LNCaP clone FGC (cell line): ENCODE measurements around the gene CASP8AP2.
A peak's percentile ranks its signal among the peaks of the same experiment; 100 is the strongest.
"Not testable (repeated sequence)": the region's sequence is repeated elsewhere in the genome, so short reads cannot be mapped to it uniquely, and the experiment has no call there.

Experiments used
- DNase-seq: peaks from one replicate; pipeline ENCODE4 v3.0.0-alpha.2; 2011; ENCODE audit warnings: low read depth
- H3K4me3 ChIP-seq: 2 replicates; pipeline ENCODE4 v1.5.1; 2011; ENCODE audit warnings: mild to moderate bottlenecking, low read depth, low read length, control low read depth
- TF ChIP-seq, protein P1 (sequence below): IDR thresholded peaks from 2 replicates; pipeline ENCODE4 v1.5.1; 2012; ENCODE audit warnings: mild to moderate bottlenecking; ENCODE audit not compliant: control insufficient read depth, insufficient read depth; ENCODE audit errors: extremely low read depth

The CASP8AP2 gene

GRCh38 chr6:89829472-89830169 lies at the start of gene CASP8AP2:
Gene CASP8AP2 (plus strand): TSS chr6:89829880.
- peak within 1 kb of the TSS; percentile 67 for H3K4me3 ChIP-seq
- DNase-seq: peak; percentile 91
- TF ChIP-seq, protein P1, sequence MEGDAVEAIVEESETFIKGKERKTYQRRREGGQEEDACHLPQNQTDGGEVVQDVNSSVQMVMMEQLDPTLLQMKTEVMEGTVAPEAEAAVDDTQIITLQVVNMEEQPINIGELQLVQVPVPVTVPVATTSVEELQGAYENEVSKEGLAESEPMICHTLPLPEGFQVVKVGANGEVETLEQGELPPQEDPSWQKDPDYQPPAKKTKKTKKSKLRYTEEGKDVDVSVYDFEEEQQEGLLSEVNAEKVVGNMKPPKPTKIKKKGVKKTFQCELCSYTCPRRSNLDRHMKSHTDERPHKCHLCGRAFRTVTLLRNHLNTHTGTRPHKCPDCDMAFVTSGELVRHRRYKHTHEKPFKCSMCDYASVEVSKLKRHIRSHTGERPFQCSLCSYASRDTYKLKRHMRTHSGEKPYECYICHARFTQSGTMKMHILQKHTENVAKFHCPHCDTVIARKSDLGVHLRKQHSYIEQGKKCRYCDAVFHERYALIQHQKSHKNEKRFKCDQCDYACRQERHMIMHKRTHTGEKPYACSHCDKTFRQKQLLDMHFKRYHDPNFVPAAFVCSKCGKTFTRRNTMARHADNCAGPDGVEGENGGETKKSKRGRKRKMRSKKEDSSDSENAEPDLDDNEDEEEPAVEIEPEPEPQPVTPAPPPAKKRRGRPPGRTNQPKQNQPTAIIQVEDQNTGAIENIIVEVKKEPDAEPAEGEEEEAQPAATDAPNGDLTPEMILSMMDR: no peak

- no peak overlapping the region for H3K4me3 ChIP-seq
- DNase-seq: no peak
- TF ChIP-seq, protein P1: no peak
Measured at GRCh38 chr6:89781070-89782034, 48.3 kb upstream of the CASP8AP2 start.

- TF ChIP-seq, protein P1: no peak
- no peak for DNase-seq
- H3K4me3 ChIP-seq: no peak overlapping the region
Measured at GRCh38 chr6:89782222-89782621, 47.5 kb upstream of the CASP8AP2 start.

- not testable (repeated sequence) for DNase-seq, H3K4me3 ChIP-seq
Measured at GRCh38 chr6:89783293-89783692, 46.4 kb upstream of the CASP8AP2 start.

- TF ChIP-seq, protein P1: no peak
- H3K4me3 ChIP-seq: no peak overlapping the region
- DNase-seq: no peak
Measured at GRCh38 chr6:89784838-89785237, 44.8 kb upstream of the CASP8AP2 start.

- TF ChIP-seq, protein P1: no peak
Measured at GRCh38 chr6:89786970-89787369, 42.7 kb upstream of the CASP8AP2 start.

DNA sequence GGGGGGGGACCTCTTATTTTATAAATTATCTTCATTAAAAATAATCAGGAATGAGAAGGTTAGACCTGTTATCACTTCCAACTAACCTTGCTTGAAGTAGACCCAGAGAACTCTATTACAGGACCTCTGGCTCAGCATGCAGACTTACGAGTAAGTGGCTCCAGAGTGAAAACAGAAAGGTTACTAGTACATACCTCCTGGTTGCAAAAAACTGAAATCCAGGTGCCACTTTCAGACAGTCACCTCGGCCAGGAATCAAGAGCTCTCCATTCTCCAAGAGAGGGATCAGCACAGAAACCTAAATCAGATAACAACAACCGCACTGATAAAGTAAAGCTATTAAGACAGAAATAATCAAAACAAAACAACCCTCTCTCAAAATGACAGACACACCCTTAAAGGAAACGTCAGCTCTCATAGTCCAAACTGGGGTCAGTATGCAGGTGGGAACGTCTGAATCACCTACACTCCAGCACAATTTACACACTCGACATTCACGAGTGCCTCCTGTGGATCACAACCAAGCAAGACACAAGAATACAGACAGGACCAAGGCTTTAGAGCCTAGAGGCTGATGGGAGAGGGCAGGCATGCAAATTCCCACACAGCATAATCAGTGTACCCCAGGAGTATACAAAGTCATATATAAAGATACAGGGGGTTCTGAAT lies 41.9 kb upstream of the CASP8AP2 start:
- no peak overlapping the region for H3K4me3 ChIP-seq
- TF ChIP-seq, protein P1: no peak
- no peak for DNase-seq

More at GRCh38 chr6:89786970-89787369, 42.7 kb upstream of the CASP8AP2 start:
- DNase-seq: no peak
- H3K4me3 ChIP-seq: no peak overlapping the region
